Loucy (cell line): ENCODE data around the gene MCC.

Experiments
- H2AFZ ChIP-seq: fragments of 200-600 bp; sonication (generic); 2 replicates; pipeline ENCODE4 v1.6.0; 2016; ENCODE audit warnings: antibody characterized with exemption, mild to moderate bottlenecking, low read length, moderate library complexity
- H3F3A ChIP-seq: fragments of 200-600 bp; 2 replicates; pipeline ENCODE4 v1.6.0; 2016; ENCODE audit warnings: antibody characterized with exemption, low read depth, mild to moderate bottlenecking
- H3K27me3 ChIP-seq: fragments of 200-600 bp; sonication (generic); 2 replicates; pipeline ENCODE4 v1.6.1; 2014; ENCODE audit warnings: low read length, mild to moderate bottlenecking; ENCODE audit not compliant: insufficient read depth, poor library complexity, severe bottlenecking
- H3K36me3 ChIP-seq: fragments of 200-600 bp; sonication (generic); 2 replicates; pipeline ENCODE4 v1.6.1; 2016; ENCODE audit warnings: low read length; ENCODE audit not compliant: insufficient read depth
- H3K4me1 ChIP-seq: fragments of 200-600 bp; sonication (generic); 2 replicates; pipeline ENCODE4 v1.5.1; 2014; ENCODE audit warnings: low read length, mild to moderate bottlenecking; ENCODE audit not compliant: insufficient read depth, poor library complexity, severe bottlenecking
- H3K4me2 ChIP-seq: fragments of 200-600 bp; sonication (generic); 2 replicates; pipeline ENCODE4 v1.6.0; 2014; ENCODE audit warnings: antibody characterized with exemption, low read length, low read depth, mild to moderate bottlenecking; ENCODE audit not compliant: poor library complexity, severe bottlenecking
- H3K4me3 ChIP-seq: fragments of 200-600 bp; sonication (generic); 2 replicates; pipeline ENCODE4 v1.5.1; 2014; ENCODE audit warnings: low read length, mild to moderate bottlenecking, mixed read lengths; ENCODE audit not compliant: poor library complexity, severe bottlenecking
- H3K79me2 ChIP-seq: fragments of 200-600 bp; sonication (generic); 2 replicates; pipeline ENCODE4 v1.6.1; 2014; ENCODE audit warnings: low read length; ENCODE audit not compliant: insufficient read depth
- H3K9ac ChIP-seq: fragments of 200-600 bp; sonication (generic); 2 replicates; pipeline ENCODE4 v1.6.0; 2014; ENCODE audit warnings: mild to moderate bottlenecking, low read depth, low read length, moderate library complexity; ENCODE audit not compliant: poor library complexity, severe bottlenecking
- H3K9me2 ChIP-seq: fragments of 200-600 bp; sonication (generic); replicated peaks from 2 replicates; pipeline ENCODE4 v1.6.1; 2016; ENCODE audit warnings: low read depth, low read length, mixed read lengths
- H3K9me3 ChIP-seq: fragments of 200-600 bp; sonication (generic); 2 replicates; pipeline ENCODE4 v1.6.1; 2014; ENCODE audit warnings: mild to moderate bottlenecking, antibody characterized with exemption, low read length, low read depth; ENCODE audit not compliant: insufficient read depth
- H4K20me1 ChIP-seq: fragments of 200-600 bp; sonication (generic); 2 replicates; pipeline ENCODE4 v1.6.0; 2014; ENCODE audit warnings: antibody characterized with exemption, low read length, mild to moderate bottlenecking; ENCODE audit not compliant: insufficient read depth, poor library complexity, severe bottlenecking
- EZH2phosphoT487 ChIP-seq: fragments of 200-600 bp; IDR thresholded peaks from 2 replicates; pipeline ENCODE4 v1.6.1; 2018; ENCODE audit warnings: antibody characterized with exemption, mild to moderate bottlenecking, moderate library complexity, borderline replicate concordance
- TF ChIP-seq, protein P1 (sequence below): fragments of 200-600 bp; sonication (generic); conservative IDR thresholded peaks from 2 replicates; pipeline ENCODE4 v1.5.1; 2014; ENCODE audit warnings: mild to moderate bottlenecking, antibody characterized with exemption, low read length

The MCC gene

DNA sequence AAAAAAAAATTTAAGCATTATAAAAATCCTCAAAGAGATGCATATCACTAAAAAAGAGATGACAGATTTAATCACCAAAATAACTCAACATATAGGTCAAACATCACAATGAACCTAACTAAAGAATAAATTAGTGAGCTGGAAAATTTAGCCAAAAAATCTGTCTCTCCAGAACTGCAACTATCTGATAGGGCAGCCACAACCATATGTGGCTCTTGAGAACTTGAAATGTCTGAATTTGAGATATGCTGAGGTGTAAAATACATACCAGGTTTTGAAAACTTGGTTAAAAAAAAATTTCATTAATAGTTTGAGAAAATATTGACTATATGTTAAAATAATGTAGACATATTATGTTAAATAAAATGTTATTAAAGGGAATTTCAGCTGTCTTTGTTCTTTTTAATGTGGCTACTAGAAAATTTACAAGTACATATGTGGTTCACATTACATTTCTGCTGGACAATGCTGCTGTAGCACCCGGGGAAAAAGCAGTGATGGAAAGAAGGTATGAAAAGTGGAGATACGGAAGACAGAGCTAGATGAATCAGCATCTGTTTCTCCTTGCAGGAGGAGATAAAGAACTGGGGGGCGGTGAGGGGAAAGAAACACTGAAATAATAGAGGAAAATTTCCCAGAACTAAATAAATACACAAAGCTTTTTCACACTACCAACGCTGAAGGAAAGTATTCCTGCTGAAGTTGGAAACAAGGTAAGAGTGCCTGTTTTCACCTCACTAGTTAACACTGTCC, 445.6 kb downstream of the MCC start:
- H3K9ac ChIP-seq: no peak overlapping the region
- H3K4me3 ChIP-seq: no peak overlapping the region
- H3K9me3 ChIP-seq: no peaks in the 10 kb centered on the region
- H4K20me1 ChIP-seq: no peaks in the 10 kb centered on the region
- no peak for TF ChIP-seq EZH2phosphoT487
- TF ChIP-seq, protein P1, sequence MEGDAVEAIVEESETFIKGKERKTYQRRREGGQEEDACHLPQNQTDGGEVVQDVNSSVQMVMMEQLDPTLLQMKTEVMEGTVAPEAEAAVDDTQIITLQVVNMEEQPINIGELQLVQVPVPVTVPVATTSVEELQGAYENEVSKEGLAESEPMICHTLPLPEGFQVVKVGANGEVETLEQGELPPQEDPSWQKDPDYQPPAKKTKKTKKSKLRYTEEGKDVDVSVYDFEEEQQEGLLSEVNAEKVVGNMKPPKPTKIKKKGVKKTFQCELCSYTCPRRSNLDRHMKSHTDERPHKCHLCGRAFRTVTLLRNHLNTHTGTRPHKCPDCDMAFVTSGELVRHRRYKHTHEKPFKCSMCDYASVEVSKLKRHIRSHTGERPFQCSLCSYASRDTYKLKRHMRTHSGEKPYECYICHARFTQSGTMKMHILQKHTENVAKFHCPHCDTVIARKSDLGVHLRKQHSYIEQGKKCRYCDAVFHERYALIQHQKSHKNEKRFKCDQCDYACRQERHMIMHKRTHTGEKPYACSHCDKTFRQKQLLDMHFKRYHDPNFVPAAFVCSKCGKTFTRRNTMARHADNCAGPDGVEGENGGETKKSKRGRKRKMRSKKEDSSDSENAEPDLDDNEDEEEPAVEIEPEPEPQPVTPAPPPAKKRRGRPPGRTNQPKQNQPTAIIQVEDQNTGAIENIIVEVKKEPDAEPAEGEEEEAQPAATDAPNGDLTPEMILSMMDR: no peak
- no peaks in the 10 kb centered on the region for H3F3A ChIP-seq
- no peaks in the 10 kb centered on the region for H3K4me1 ChIP-seq
- H3K36me3 ChIP-seq: peaks cover 6% of the 10 kb centered on the region; the same call in 1 of the 2 replicates
- no peak overlapping the region for H2AFZ ChIP-seq
- no peak overlapping the region for H3K4me2 ChIP-seq
- no peaks in the 10 kb centered on the region for H3K27me3 ChIP-seq
- H3K9me2 ChIP-seq: no peaks in the 10 kb centered on the region
- H3K79me2 ChIP-seq: no peaks in the 10 kb centered on the region

DNA sequence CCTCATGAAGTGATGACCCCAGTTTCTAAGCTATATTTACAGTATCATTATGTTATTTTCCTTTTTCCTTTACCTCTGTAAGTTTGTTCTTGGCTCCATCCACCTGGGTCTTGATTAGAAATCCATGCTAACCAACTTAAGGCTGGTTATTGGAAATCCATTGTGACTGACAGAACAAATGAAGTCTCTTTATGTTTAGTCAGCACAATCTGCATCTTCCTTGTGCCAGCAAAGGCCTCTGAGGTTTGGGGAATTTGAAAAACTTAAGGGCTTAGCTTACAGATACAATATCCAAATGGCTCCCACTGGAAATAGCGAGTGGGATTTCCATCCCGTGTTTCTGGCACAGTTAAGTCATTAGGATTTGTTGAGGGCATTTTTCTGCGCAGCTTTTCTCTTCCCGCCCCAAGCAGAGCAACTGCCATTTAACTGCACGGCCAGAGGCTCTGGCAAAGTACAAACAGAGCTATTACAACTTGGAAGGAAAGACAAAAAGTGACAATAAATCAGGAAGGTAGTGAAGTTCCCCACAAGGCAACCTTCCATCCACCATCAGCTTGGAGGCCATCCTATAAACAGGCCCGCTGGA, 447.5 kb downstream of the MCC start:
- Histone ChIP-seq H3K36me3 (0 out of 2 replicates have a peak, but pooled peaks cover 3% of the 10 kb centered on the region), H3K4me3 (no peak overlapping the region), H3F3A (no peaks in the 10 kb centered on the region), H3K4me1 (no peaks in the 10 kb centered on the region), H2AFZ (no peak overlapping the region), H3K9me2 (no peaks in the 10 kb centered on the region), H4K20me1 (no peaks in the 10 kb centered on the region), H3K9me3 (no peaks in the 10 kb centered on the region), H3K79me2 (no peaks in the 10 kb centered on the region), H3K27me3 (no peaks in the 10 kb centered on the region), H3K4me2 (no peak overlapping the region), H3K9ac (no peak overlapping the region)
- TF ChIP-seq EZH2phosphoT487: no peak
- TF ChIP-seq, protein P1: no peak

DNA sequence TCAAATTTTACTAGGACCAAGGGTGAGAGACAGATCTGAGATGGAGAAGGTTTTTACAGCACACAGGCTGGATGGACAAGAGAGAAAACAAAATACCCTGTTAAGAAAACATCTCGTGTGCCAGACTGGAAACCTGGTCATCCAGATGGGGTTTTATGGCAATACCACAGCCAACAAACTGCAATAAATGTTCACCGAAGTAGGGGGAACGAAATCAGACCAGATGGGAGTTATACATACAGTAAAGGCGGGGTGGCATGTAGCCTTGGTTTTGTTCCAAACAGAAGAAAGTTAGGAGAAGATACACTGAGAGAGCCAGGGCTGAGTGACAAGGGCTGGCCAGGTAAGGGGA, 448.3 kb downstream of the MCC start:
- H2AFZ ChIP-seq: no peak overlapping the region
- H3K4me1 ChIP-seq: no peaks in the 10 kb centered on the region
- 0 out of 2 replicates have a peak, but pooled peaks cover 3% of the 10 kb centered on the region for H3K36me3 ChIP-seq
- no peak overlapping the region for H3K4me2 ChIP-seq
- no peak overlapping the region for H3K9ac ChIP-seq
- H3F3A ChIP-seq: no peaks in the 10 kb centered on the region
- H3K79me2 ChIP-seq: no peaks in the 10 kb centered on the region
- H3K4me3 ChIP-seq: no peak overlapping the region
- no peaks in the 10 kb centered on the region for H3K9me2 ChIP-seq
- no peaks in the 10 kb centered on the region for H4K20me1 ChIP-seq
- TF ChIP-seq, protein P1: no peak
- no peak for TF ChIP-seq EZH2phosphoT487
- H3K27me3 ChIP-seq: no peaks in the 10 kb centered on the region
- no peaks in the 10 kb centered on the region for H3K9me3 ChIP-seq
